ENCODE data around the gene CYYR1.

Gene CYYR1

DNA sequence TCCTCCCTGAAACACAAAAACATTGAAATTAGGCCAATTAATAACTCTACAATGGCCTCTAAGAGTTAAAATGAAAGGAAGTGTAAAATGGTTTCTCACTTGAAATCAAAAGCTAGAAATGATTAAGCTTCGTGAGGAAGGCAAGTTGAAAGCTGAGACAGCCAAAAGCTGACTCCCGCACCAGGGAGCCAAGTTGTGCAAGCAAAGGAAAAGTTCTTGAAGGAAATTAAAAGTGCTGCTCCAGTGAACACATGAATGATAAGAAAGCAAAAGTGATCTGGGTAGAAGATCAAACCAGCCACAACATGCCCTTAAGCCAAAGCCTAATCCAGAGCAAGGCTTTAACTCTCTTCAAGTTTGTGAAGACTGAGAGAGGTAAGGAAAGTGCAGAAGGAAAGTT, 22.8 kb downstream of the CYYR1 start:
- no peak for DNase-seq

DNA sequence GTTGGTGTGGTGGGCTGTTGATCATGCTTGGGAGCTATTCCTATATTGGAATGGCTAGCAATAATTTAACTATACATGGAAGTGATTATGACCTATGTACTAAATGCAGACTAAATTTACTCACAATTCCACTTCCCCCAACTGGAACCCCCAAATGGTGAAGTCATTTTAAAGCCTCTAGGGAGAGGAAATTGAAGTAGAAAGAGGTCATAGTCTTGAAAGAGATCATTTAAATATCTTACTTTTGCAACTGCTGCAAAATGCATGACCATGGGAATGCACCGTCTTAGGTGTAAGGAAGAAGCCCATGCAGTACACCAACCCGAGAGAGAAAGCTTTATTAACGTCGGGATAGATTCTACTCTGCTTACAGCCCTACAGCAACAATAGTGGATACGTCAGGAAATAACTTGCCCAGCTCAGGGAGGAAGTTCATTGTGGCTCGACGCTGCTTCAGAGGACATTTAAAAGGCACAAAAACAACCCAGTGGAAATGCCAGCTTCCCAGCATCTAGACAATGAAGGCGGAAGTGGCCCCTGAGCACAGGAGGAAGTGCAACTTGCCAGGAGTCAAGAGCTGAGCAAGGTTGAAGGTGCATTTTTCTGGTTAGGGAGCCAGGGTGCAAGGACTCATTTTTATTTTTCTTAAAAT, 26.5 kb downstream of the CYYR1 start:
- no peak for DNase-seq

DNA sequence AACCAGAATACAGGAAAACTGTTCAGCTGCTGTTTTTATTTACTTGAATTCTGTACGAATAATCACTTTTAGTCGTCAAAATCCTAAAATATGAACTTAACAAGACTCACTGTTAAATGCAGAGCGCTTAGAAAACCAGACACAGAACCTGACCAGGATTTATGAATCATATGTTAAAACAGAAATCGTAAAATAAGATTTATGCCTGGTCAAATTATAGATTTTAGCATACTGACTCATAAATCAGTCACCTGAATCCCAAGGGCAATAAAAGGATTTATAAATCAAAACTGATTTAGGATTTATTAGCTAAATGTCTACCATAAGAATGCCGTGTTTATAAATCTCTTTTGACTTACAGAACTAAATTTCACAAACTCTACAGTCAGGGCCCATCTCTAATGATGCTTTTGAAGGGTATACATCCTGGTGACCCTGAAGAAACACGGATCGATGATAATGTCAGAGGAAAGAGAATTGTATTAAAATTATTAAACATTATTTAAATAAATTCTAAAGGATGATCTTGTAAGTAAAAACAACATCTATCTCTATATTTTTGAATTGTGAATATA, 28.8 kb downstream of the CYYR1 start:
- no peak for DNase-seq

DNA sequence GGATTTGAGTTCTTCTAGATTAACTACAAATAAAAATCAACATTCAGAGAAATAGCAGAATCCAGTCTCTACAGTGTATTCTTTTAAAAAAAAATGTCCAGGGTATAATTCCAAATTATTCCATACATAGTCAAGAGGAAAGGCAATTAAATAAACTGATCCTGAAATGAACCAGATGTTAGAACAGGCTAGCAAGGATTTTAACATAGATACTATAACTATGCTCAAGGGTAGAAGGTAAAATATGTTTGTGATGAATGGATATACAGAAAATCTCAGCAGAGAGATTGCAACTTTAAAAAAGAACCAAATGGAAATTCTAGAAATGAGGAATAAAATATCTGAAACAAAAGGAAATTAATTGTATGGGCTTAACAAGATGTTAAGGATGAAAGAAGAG, 32.4 kb downstream of the CYYR1 start:
- DNase-seq: no peak

DNA sequence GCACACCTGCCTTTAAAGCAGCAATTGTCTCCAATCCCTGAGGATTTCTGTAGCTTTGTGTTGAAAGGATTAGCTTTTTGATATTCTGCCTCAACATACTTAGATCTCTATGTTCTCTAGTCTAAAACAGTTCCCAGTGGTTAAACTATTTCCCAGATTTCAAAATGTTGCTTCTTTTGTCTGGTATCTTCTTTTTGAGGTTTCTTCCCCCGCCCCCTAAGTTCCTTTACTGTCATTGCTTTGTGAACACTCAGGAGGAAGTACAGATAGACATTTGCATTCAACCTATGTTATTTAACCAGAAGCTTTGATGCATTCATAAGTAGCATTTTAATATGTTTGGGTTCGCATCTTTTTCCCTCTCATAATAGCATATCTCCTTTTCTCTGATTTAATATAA, 33.5 kb downstream of the CYYR1 start:
- DNase-seq: no peak

DNA sequence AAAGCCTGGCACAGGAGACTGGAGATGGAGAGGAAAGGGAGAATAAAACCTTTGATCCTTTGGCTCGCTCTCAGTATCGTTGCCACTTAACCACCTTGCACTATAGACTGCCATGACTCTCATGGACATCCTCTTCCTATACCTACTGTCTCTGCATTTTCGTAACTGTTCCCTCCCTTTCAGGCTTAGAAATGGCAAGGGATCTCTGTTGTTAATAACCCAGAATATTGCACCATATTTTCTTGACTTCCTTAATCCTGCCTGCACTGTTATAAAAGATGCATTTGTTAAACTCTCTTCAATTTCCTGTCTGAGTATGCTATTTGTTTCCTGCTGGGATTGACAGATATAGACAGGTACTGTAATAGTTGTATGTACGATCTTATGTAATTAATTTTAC, 38.6 kb downstream of the CYYR1 start:
- no peak for DNase-seq

DNA sequence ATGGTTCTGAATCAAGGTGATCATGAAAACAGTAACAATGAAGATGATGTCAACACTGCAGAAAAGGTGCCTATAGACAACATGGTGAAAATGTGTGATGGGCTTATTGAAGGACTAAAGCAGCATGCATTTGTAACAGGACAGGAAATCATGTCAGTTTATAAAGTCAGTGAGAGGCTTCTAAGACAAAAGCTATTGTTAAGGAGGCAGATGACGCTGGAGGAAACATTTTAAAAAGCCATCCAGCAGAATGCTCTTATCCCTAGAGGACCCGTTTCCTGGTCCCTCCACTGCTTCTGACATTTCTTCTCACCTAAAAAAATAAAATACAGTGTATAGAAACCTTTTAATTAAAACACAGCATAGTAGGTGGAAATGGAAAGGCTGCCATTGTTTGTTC, 40.9 kb downstream of the CYYR1 start:
- no peak for DNase-seq

DNA sequence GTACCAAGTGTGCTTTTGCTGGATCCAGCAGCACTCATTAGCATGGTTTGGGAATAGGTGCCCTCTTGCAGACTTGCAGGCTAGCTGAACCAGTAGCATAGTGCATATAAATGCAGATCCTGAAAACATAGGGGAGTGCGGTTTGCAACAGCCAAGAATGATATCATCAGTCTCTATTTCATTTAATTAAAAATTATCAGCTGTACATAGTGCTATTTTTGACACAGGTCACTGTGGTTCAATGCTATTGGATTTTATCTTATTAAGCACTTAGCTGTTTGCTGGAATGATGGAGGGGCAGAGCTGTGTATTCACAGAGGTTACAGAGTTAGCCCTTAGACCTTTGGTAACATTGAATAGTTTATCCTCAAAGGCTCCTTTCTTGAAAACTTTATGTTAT, 43.6 kb downstream of the CYYR1 start:
- no peak for DNase-seq

DNA sequence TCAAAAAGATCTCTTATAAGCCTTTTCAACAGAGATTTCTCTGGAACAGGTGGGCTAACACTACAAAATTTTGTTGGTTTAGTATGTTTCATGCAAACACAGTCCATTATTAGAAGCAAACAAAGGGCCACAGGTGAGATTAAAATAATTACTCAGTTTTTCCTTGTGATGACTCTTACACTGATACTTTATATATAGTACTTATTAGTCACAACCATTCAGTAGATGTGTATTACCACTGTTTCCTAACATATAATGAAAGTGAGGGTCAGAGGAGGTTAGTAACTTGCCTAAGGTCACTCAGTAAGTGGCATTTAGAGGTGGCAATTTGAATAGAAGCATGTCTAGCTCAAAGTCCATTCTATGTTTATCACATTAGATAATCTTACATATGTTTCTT, 44.2 kb downstream of the CYYR1 start:
- DNase-seq: no peak

DNA sequence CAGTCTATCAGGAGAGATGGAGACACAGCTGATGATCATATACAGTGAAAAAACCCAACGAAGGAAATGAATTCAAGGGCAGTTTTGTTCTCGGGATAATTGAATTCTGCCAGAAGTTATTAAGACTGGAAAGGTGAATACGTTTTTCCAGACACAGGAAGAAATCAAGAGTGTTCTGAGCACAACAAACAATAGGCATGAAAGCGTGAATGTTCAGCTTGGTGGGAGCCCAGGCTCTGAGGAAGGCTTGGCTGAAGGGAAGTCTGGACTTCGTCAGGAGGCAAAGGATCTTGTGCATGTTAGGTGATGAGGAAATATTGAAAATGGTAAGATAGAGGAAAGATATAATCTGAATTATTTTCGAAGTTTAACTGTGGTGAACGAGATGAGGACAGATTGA, 50.4 kb downstream of the CYYR1 start:
- no peak for DNase-seq

DNA sequence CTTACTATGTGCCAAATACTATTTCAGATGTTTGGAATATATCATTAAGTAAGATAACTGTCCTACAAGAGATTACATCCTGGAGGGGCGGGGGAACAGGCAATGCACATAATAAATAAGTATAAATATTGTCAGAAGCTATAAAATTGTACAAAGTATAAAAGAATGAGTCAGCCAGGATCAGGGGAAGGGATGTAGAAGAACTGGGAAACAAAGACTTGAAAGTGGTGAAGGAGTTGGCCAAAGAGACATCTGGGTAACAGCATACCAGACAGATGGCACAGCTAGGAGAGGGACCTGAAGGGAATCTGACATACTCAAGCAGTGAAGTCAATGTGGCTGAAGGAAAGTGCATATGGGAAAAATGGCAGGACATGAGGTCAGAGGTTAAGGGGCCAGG, 53.9 kb downstream of the CYYR1 start:
- no peak for DNase-seq

DNA sequence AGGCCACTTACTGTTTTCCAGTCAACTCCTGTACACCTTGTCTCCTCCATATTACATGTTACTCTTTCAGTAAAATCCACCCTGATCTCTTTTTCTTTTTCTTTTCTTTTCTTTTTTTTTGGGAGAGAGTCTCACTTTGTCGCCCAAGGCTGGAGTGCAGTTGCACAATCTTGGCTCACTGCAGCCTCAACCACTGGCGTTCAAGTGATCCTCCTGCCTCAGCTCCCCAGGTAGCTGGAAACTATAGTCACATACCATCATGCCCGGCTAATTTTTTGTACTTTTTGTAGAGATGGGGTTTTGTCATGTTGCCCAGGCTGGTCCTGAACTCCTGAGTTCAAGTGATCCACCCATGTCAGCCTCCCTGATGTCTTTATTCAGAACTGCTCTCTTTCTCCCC, 57.8 kb downstream of the CYYR1 start:
- no peak for DNase-seq

DNA sequence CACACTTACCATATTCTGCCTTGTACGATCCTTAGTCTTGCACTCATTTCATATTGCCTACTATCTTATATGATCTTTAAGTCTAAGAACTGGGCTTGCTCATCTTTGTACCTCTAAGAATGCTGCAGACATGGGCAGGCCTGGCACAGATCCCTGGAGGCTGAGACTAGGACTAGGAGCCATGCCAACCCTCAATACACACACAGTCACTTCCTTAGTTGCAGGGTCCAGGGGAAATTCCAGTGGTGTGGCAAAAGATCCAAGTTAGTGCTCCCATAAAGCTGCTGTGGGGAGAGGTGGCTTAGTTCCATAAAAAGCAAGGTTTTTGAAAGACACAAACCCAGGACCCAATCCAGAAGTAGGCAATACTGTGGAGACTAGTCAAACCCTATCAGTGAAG, 59.9 kb downstream of the CYYR1 start:
- no peak for DNase-seq

DNA sequence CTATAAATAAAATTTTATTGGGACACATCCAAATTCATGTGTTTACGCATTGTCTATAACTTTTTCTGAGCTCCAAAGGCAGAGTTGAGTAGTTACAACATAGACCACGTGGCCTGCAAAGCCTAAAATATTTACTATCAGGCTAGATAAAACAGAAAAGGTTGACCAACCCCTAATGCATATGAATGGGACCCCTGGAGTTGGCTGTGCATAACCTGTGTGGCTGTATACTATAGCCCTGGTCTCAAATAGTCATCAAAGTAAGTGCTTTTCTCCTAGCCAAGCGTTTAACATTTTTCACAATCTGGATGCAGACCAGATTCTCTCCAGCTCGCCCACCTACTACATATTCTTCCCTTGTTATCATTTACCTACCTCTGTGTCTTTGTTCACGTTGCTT, 60.4 kb downstream of the CYYR1 start:
- DNase-seq: no peak

DNA sequence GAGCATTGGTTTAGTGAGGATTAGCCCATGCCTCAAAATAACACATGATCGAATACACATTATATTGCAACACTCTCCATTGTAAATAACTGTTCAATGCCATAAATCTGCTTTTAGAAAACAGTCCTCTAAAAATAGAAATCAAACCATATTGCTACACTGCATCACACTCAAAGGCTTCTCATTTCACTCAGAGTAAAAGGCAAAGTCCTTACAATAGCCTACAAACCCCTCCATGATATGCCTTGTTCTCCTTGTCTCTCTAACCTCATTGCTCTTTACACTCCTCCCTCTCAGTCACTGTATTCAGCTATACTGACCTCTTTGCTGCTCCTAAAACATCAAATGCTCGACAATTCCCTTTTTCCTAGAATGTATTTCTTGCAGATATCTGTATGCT, 64.2 kb downstream of the CYYR1 start:
- DNase-seq: no peak

DNA sequence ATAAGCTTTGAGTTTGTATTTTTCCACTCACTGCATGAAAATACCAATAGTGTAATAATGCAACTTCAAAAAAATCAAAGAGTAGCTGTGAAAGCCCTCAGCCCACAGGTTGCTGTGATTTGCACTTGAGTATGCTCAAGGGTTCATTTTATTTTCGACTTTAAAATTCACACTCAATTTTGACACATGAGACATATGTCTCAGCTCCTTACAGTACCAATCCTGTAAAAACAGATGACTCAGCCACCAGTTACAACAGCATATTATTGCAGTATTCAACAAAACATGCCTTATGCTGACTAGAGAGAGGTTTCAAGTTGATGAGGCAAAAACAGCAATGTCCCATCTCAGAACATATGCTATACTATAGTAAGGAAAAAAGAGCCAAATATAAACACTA, 66.1 kb downstream of the CYYR1 start:
- no peak for DNase-seq

DNA sequence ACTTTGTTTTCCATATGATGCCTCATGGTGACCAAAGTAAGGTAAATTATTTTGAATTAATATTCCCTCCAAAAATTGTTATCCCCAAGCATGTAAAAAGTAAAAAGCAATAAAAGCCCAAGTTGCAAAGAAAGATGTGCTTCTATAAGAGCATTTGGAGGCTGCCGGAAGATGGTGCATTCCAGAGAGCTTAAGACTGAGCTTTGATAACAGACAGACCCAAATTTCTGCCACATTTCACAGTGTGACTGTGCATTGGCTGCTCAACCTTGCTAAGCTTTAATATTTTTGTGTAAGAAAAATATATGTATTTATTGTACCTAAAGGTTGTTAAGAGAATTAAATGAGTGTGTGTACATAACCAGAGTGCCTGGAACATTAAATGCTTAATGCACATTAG, 67.9 kb downstream of the CYYR1 start:
- DNase-seq: no peak

DNA sequence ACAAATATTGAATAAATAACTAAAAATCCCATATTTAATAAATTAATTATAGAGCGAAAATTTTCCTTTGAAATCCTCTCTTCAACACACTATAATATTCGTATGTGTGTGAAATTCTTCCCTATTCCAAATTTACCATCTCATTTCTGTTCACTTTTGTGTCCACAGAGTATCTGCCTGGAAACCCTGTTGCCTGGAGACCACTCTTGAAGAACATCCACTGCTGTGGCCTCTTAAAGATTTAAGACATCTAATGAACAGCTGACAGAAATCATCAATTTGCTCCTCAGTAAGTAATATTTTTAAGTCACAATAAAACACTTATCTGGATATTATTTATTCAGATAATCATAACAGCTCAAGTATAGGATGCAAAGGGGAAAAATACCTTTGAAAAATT, 69.7 kb downstream of the CYYR1 start:
- no peak for DNase-seq

DNA sequence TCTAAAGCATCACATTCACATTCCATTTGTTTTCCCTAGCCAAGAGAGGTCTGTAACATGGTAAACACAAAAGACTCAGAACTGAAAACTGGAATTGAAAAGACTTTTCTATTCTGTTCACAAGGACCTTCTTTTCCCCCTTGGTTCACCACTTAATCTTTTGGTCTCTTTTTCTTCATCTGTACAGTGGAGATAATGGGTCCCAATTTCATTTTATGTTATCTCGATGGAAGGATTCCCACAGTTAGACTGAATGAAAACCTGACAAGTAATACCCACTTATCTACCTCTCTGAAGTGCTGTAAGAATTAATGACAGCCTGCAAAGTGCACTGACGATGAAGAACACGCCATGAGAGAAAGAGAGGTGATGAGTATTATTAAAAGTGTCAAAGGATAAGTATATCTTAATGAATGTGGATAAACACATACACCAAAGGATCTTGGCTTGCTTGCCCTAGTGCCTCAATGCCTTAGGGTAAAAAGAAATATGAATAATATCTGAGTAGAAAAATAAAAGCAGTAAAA, 71.5 kb downstream of the CYYR1 start:
- DNase-seq: no peak

DNA sequence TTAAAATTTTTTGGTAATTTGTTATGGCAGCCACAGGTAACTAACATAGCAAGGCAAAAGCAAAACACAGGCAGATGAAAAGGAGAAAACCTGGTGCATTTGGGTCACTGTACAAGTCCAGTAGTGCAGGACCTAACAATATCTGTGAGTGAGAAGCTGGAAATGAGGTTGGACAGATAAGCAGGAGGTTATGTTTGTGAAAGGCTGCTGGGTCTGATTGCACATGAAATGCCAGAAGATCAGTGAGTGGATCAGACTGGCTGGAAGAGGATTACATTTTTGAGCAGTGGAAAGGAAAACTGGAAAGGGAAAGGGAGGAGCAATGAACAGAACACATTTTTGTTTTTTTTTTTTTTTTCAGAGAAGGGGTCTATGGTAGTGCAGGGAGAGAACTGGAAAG, 73.6 kb downstream of the CYYR1 start:
- DNase-seq: no peak

DNA sequence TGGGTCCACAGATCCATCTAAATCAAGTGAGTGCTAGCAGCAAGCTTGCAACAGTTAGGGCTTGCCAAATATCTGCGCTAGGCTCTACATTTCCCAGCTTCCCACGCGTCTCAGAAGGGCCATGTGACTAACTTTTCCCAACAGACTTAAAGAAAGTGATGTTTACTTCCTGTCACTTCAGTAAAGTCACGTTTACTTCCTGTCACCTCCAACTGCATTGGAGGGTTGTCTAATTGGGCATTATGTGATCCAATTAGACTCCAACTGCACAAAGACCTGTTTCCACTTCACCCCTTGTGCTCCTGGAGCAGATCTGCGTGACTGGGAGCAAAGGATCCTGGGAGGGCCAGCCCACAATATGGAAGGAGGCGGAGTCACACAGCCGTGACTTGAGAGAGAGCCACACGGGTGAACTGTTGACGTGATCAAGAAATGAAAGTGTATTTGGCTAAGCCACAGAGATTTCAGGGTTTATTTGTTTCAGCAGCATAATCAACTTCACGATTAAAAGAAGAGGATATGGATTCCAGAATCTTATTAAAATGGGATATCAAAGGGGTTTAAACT, 77.7 kb downstream of the CYYR1 start:
- no peak for DNase-seq

DNA sequence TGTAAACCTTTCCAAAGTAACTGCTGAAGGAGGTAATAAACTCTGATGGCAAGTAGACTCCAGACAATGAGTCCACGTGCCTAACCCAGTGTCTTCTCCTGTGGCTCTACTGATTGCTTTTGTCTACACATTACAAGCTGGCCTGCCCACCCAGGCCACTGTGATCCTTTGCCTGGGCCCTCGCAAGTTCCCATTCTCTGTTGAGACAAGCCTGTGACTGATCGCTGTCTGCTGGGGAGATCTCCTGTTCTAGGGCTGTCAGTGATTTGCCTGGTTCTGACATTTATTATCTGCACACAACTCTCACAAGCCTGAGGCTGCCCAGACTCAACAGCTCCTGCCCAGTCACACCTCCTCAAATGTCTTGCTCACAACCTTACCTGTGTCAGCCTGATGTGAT, 81.4 kb downstream of the CYYR1 start:
- DNase-seq: no peak

DNA sequence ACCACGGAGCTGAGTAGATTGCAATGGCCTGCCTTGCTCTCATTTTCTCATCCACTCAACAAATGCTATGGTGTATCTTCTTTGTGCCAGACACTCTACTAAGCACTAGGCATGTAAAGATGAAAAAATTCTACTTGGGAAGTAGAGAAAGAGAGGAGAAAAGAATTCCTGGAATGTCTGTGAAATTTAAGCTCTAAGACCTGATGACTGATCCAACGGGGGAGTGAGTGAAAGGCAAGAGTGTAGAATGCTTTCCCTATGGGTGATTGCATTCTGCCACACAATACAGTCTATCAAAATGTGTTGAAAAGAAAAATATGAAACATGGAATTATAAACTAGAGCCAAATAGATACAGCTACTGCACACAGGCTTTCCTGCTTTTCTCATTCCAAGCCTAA, 82.3 kb downstream of the CYYR1 start:
- no peak for DNase-seq

DNA sequence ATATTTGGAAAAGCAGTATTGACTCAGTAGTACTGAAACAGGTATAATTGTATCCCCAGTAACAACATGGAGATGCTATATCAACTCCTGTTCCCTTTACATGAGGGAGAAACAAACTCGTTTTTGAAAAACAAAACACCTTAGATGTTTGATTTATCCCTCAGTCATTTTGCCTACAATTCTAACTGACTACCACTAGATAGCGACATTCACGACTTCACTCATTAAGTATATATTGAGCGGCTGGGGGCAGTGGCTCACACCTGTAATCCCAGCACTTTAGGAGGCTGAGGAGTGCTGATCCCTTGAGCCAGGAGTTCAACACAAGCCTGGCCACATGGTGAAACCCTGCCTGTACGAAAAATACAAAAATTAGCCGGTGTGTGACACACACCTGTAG, 83.3 kb downstream of the CYYR1 start:
- no peak for DNase-seq

DNA sequence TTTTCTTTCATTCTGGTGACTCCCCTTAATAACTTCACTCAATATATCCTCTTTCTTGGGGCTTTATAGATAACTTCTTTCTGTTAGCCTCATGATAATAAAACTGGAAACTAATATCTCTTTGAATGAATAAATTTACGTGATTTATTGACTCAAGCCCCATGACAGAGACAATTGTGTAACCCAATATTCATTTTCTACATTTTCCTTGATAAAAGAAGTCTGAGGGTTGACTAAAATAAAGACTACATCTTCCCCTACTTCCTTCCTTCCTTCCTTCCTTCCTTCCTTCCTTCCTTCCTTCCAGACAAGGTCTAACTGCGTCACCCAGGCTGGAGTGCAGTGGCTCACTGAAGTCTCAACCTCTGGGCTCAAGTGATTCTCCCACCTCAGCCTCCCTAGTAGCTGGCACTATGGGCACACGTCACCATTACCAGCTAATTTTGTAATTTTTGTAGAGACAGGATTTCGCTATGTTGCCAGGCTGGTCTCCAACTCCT, 85.1 kb downstream of the CYYR1 start:
- no peak for DNase-seq
